Activated CD8-positive, alpha-beta T cell treated with anti-CD3 and anti-CD28 coated beads for 36 hours (primary cell): ENCODE measurements around the gene SUDS3. TPM values are rescaled to one million over a fixed set of nuclear protein-coding genes. Genes with fewer than 3 reads are reported as not detected.
"Not testable (repeated sequence)": the region's sequence is repeated elsewhere in the genome, so short reads cannot be mapped to it uniquely, and the experiment has no call there.

Experiments used
- ATAC-seq: fragments of 200-7000 bp; cut with Tn5 transposase; one replicate; pipeline ENCODE4 v1.10.0; 2021; ENCODE audit warnings: mild to moderate bottlenecking, moderate library complexity
- CTCF ChIA-PET: fragments of 350-600 bp; sonication (Branson Sonifier 250); formaldehyde crosslinking; loops from one replicate; lab custom pipeline; 2021; ENCODE audit warnings: antibody characterized with exemption; lab: Charles Lee
- POLR2A ChIA-PET: fragments of 350-600 bp; sonication (Branson Sonifier 250); formaldehyde crosslinking; loops from one replicate; lab custom pipeline; 2021; ENCODE audit warnings: antibody characterized with exemption; lab: Charles Lee
- DNase-seq: peaks from one replicate; pipeline ENCODE4 v3.0.0-alpha.2; 2020
- H3K27ac Mint-ChIP-seq: one replicate; pipeline ENCODE4 v1.8.0; 2021; ENCODE audit warnings: mild to moderate bottlenecking, mixed read lengths
- H3K27me3 Mint-ChIP-seq: one replicate; pipeline ENCODE4 v1.8.0; 2021; ENCODE audit warnings: mixed read lengths
- H3K36me3 Mint-ChIP-seq: one replicate; pipeline ENCODE4 v1.8.0; 2021; ENCODE audit warnings: low read depth, mixed read lengths
- H3K4me1 Mint-ChIP-seq: one replicate; pipeline ENCODE4 v1.8.0; 2021; ENCODE audit warnings: low read depth, mixed read lengths
- H3K4me3 Mint-ChIP-seq: one replicate; pipeline ENCODE4 v1.8.0; 2021; ENCODE audit warnings: mild to moderate bottlenecking, moderate library complexity, mixed read lengths
- H3K9me3 Mint-ChIP-seq: one replicate; pipeline ENCODE4 v1.8.0; 2021; ENCODE audit warnings: mixed read lengths
- intact Hi-C: fragments of 100-400 bp; cut with micrococcal nuclease; formaldehyde crosslinking; loops from one replicate; pipeline ENCODE4 v1.10.0; 2022
- total RNA-seq, 2 experiments: library from RNA; stranded (reverse); gene quantifications; one replicate each; pipeline ENCODE4 v1.2.3, GENCODE V29; 2021
- TF ChIP-seq, protein P1 (sequence below): fragments of 200-600 bp; IDR thresholded peaks from one replicate; pipeline ENCODE4 v1.8.0; 2022; ENCODE audit warnings: antibody characterized with exemption, mild to moderate bottlenecking

SUDS3 gene
- total RNA-seq, 2 experiments from 2014 or later, result 18.0 to 19.8 TPM

DNA sequence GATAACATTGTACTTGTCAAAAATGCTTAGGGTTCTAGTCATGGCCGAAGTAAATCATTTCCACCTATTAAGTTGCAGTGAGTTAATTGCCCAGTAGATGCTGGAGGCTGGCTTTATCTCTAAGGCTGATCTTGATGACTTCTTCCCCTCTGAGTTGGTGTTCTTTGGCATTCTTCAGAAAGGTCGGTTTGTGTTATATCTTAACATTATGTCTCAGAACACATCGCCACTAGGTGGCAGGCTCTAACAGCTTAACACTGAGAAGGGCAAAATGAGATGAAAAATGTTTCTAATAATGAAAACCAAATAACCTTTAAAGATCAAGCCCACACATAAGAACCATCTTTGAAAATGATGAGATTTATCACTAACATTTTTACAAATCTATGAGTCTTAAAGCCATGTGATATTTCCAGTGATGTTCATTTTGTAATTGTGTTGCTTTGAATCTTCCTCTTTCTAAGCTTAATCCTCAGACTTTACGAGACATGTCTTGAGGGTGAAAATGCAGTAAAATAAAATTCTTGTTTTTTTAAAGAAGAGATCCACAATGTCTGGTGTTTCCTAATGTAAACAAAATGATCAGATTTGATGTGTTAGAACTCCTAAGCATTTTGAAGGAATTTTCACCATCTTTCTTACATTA, 28.6 kb downstream of the SUDS3 start:
- peak; percentile 74 for ATAC-seq
- intact Hi-C loops, result loop anchor here (10.0 kb wide), 1 partner anchor 440 kb away; no protein-coding TSS in a partner anchor
- H3K4me1 Mint-ChIP-seq, result peaks cover 2% of the 10 kb centered on the region
- peak; percentile 84 for DNase-seq
- ChIA-PET CTCF (interaction anchor here (0.6 to 3.2 kb wide), 18 partner anchors 9 to 1140 kb away, joined by 3 to 15 read pairs (median 4); no protein-coding TSS in a partner anchor), POLR2A (interaction anchor here (1.2 kb wide), 1 partner anchor 10 kb away, joined by 3 read pairs; no protein-coding TSS in a partner anchor)
- H3K27me3 Mint-ChIP-seq, result no peaks in the 10 kb centered on the region
- TF ChIP-seq, protein P1, sequence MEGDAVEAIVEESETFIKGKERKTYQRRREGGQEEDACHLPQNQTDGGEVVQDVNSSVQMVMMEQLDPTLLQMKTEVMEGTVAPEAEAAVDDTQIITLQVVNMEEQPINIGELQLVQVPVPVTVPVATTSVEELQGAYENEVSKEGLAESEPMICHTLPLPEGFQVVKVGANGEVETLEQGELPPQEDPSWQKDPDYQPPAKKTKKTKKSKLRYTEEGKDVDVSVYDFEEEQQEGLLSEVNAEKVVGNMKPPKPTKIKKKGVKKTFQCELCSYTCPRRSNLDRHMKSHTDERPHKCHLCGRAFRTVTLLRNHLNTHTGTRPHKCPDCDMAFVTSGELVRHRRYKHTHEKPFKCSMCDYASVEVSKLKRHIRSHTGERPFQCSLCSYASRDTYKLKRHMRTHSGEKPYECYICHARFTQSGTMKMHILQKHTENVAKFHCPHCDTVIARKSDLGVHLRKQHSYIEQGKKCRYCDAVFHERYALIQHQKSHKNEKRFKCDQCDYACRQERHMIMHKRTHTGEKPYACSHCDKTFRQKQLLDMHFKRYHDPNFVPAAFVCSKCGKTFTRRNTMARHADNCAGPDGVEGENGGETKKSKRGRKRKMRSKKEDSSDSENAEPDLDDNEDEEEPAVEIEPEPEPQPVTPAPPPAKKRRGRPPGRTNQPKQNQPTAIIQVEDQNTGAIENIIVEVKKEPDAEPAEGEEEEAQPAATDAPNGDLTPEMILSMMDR, result peak; percentile 84
- H3K4me3 Mint-ChIP-seq, result no peak overlapping the region
- H3K27ac Mint-ChIP-seq, result no peak overlapping the region
- peaks cover 21% of the 10 kb centered on the region for H3K36me3 Mint-ChIP-seq
- H3K9me3 Mint-ChIP-seq, result no peaks in the 10 kb centered on the region

DNA sequence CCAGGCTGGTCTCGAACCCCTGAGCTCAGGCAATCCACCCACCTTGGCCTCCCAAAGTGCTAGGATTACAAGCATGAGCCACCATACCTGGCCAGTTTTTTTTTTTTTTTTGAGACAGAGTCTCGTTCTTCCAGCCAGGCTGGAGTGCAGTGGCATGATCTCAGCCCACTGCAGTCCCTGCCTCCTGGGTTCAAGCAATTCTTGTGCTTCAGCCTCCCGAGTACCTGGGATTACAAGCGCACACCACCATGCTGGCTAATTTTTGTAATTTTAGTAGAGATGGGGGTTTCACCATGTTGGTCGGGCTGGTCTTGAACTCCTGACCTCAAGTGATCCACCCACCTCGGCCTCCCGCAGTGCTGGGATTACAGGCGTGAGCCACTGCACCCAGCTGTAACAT, 31.9 kb downstream of the SUDS3 start:
- intact Hi-C loops, result loop anchor here (10.0 kb wide), 1 partner anchor 437 kb away; no protein-coding TSS in a partner anchor

DNA sequence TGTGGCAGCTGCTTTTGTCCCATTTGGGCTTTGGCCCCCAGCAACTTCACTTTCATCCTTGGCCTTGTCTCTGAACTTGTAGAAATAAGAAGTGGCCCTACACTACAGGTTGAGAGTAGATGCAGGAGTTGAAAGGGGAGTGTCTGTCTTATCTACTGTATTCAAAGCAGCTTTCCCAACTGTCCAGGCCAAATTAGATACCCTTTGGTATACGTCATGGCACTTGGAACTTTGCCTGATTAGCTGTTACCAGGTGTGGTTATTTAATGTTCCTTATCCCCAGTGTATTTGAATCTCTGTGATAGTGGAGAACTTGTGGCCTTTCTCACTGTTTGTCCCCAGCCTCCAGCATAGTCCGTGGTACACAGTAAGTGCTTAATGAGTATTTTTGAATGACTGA, 33.5 kb downstream of the SUDS3 start:
- Mint-ChIP-seq H3K4me1 (no peaks in the 10 kb centered on the region), H3K4me3 (no peak overlapping the region), H3K9me3 (no peaks in the 10 kb centered on the region), H3K27me3 (no peaks in the 10 kb centered on the region), H3K27ac (no peak overlapping the region), H3K36me3 (peaks cover 43% of the 10 kb centered on the region)
- DNase-seq (no peak), ATAC-seq (no peak)
- TF ChIP-seq, protein P1, result no peak
- POLR2A ChIA-PET, result no interaction called here
- CTCF ChIA-PET, result no interaction called here
- intact Hi-C loops, result loop anchor here (10.0 kb wide), 1 partner anchor 435 kb away; no protein-coding TSS in a partner anchor

More for the DNA sequence above, 31.9 kb downstream of the SUDS3 start:
- H3K27ac Mint-ChIP-seq, H3K27me3 Mint-ChIP-seq, H3K9me3 Mint-ChIP-seq, ATAC-seq, POLR2A ChIA-PET, H3K4me1 Mint-ChIP-seq, CTCF ChIA-PET, H3K4me3 Mint-ChIP-seq, DNase-seq: not testable (repeated sequence)
- peaks cover 30% of the 10 kb centered on the region for H3K36me3 Mint-ChIP-seq

DNA sequence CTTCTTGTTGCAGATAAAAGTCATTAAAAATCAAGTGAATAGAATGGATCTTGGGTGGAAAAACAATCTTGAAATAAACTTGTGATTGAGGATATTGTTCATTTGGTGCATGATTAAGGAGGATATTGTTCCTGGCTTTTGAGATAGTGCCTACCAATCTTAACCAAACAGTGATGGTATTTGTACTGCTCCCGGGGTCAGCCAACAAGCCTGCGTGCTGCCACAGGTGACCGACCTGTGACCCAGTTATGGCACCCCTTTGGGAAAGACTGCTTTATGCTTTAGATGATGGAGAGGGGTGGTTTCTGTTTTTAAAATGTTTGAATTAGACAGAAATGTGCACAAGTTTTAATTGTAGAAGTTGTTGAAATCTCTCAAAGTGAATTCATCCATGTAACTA, 41.6 kb downstream of the SUDS3 start:
- intact Hi-C loops, result no loop called here
- no peak for DNase-seq
- Mint-ChIP-seq H3K36me3 (peaks cover 34% of the 10 kb centered on the region), H3K27ac (no peak overlapping the region), H3K4me3 (no peak overlapping the region), H3K4me1 (no peaks in the 10 kb centered on the region), H3K9me3 (no peaks in the 10 kb centered on the region), H3K27me3 (no peaks in the 10 kb centered on the region)
- TF ChIP-seq, protein P1, result no peak
- POLR2A ChIA-PET, result no interaction called here
- ATAC-seq, result no peak
- CTCF ChIA-PET, result interaction anchor here (1.0 kb wide), 1 partner anchor 13 kb away, joined by 3 read pairs; no protein-coding TSS in a partner anchor

DNA sequence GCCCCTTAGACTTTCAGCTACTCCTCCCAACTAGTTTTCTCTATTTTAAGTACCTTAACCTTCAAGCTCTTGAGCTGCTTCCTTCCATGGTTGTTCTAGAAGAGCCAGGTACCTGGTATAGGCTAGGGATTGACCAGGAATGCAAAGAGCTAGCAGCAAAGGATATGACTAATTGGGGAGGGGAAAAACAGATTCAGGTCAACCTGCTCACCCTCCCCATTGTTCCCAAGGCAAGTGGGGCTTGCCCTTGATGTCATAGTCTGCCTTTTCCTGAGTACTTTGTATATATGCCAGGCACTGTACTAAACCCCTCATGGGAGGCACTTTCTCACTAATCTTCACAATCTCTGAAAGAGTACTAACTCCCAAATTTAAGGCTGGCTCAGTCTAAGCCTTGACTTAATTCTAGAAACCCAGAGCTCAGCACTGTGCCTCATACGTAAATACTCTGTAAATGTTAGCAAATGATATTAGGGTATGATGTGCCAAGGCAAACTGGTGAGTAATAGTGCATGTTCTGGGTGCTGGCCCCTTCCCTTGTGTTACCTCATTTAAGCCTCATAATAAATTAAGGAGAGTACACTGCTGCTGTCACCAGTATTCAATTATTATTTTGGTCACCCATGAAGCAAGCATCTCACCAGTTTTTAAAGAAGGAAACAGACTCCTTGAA, 42.2 kb downstream of the SUDS3 start:
- ATAC-seq, result no peak
- intact Hi-C loops, result no loop called here
- CTCF ChIA-PET, result interaction anchor here (1.0 kb wide), 1 partner anchor 13 kb away, joined by 3 read pairs; no protein-coding TSS in a partner anchor

More for the DNA sequence above, 42.2 kb downstream of the SUDS3 start:
- no peaks in the 10 kb centered on the region for H3K27me3 Mint-ChIP-seq
- POLR2A ChIA-PET, result no interaction called here
- H3K27ac Mint-ChIP-seq, result no peak overlapping the region
- H3K4me1 Mint-ChIP-seq, result no peaks in the 10 kb centered on the region
- no peak overlapping the region for H3K4me3 Mint-ChIP-seq
- TF ChIP-seq, protein P1, result no peak
- no peak for DNase-seq
- no peaks in the 10 kb centered on the region for H3K9me3 Mint-ChIP-seq
- H3K36me3 Mint-ChIP-seq, result peaks cover 29% of the 10 kb centered on the region
